ENCODE data around the gene SLK.

DNA sequence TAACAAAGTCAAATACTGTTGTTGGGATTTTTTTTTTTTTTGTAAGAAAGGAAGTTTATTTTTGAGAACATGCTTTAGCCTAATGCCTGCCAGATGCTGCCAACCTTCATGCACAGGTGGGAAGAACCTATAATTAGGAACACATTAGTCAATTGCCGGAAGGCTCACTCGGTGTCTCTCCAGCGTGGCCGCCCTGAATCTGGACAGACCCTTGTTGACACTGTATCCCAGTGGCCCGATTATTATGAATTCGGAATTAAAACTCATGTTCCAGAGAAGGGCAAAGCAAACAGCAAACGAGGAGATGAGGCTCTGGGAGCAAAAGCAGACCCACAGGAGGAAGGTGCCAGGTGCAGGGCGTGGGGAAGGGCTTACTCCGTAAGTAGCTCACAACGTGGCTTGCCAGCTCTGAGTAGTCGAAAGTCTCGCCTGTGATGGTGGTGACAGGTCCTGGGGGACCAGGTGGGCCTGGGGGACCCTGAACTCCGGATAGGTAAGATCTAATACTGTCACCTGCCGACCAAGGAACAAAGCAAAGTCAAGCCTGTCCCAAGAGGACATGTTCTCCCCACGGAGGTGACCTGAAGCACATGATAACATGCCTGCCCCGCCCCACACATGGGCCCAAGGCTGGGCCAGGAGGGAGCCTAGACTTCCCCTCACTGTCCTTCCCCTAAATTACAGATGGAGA is 70.5 kb downstream of the SLK start:
- no peak for TF ChIP-seq CTCF (conservative IDR thresholded peaks at IDR 0.05)
- no peak for TF ChIP-seq ZFX (IDR thresholded peaks at IDR 0.05)

Measured in C4-2B (cell line).